Mesenchymal stem cell (in vitro differentiated cells and primary cell): ENCODE measurements around the gene PPP4R3A.

ENCODE experiments used
- DNase-seq: peaks from one replicate; pipeline ENCODE4 v3.0.0-alpha.2; 2013
- H2AFZ ChIP-seq: one replicate; pipeline ENCODE4 v1.6.1; 2013; ENCODE audit warnings: low read depth, mild to moderate bottlenecking, control low read depth, inconsistent platforms, low read length, moderate library complexity
- H2AK5ac ChIP-seq: 2 replicates; pipeline ENCODE4 v1.6.1; 2013; ENCODE audit warnings: low read length, moderate library complexity, mild to moderate bottlenecking, inconsistent platforms; ENCODE audit not compliant: severe bottlenecking
- H2BK120ac ChIP-seq: one replicate; pipeline ENCODE4 v1.6.1; 2013; ENCODE audit warnings: low read depth, mild to moderate bottlenecking, inconsistent platforms, low read length, moderate library complexity
- H2BK12ac ChIP-seq, 2 experiments: one replicate each; pipeline ENCODE4 v1.6.1; 2013; ENCODE audit warnings: inconsistent platforms in 2 of 2, low read length in 2 of 2, mild to moderate bottlenecking in 2 of 2, moderate library complexity in 2 of 2, control low read depth in 1 of 2
- H2BK15ac ChIP-seq: one replicate; pipeline ENCODE4 v1.6.1; 2013; ENCODE audit warnings: mild to moderate bottlenecking, low read depth, inconsistent platforms; ENCODE audit not compliant: poor library complexity, severe bottlenecking
- H2BK5ac ChIP-seq: 2 replicates; pipeline ENCODE4 v1.6.1; 2013; ENCODE audit warnings: low read depth, mild to moderate bottlenecking, low read length, control low read depth, inconsistent platforms; ENCODE audit not compliant: poor library complexity, severe bottlenecking
- H3K14ac ChIP-seq, 2 experiments: one replicate each; pipeline ENCODE4 v1.6.1; 2013; ENCODE audit warnings: inconsistent platforms in 2 of 2, low read length in 2 of 2, control low read depth in 1 of 2, mild to moderate bottlenecking in 1 of 2, moderate library complexity in 1 of 2
- H3K18ac ChIP-seq, 2 experiments: one replicate each; pipeline ENCODE4 v1.6.1; 2013; ENCODE audit warnings: inconsistent platforms in 2 of 2, low read length in 2 of 2, control low read depth in 1 of 2, low read depth in 1 of 2, mild to moderate bottlenecking in 1 of 2
- H3K23ac ChIP-seq, 2 experiments: one replicate each; pipeline ENCODE4 v1.6.1; 2013; ENCODE audit warnings: inconsistent platforms in 2 of 2, low read length in 2 of 2, mild to moderate bottlenecking in 2 of 2, moderate library complexity in 2 of 2, control low read depth in 1 of 2
- H3K27ac ChIP-seq: 2 replicates; pipeline ENCODE4 v1.5.1; 2013; ENCODE audit warnings: mild to moderate bottlenecking, moderate library complexity, low read length, control low read depth, inconsistent platforms; ENCODE audit not compliant: poor library complexity, severe bottlenecking
- H3K27me3 ChIP-seq, 2 experiments: 2 replicates each; pipeline versions ENCODE4 v1.6.1 to v1.7.0; 2013; ENCODE audit warnings: low read length in 2 of 2, mild to moderate bottlenecking in 2 of 2, moderate library complexity in 2 of 2, control low read depth in 1 of 2, inconsistent platforms in 1 of 2; ENCODE audit not compliant: control insufficient read depth in 1 of 2, insufficient read depth in 1 of 2
- H3K36me3 ChIP-seq, 2 experiments: 2 replicates each; pipeline versions ENCODE4 v1.6.1 to v1.7.0; 2013; ENCODE audit warnings: low read length in 2 of 2, control low read depth in 1 of 2, inconsistent platforms in 1 of 2, low read depth in 1 of 2, mild to moderate bottlenecking in 1 of 2; ENCODE audit not compliant: insufficient read depth in 2 of 2, control insufficient read depth in 1 of 2
- H3K4ac ChIP-seq, 2 experiments: one replicate each; pipeline ENCODE4 v1.6.1; 2013; ENCODE audit warnings: inconsistent platforms in 2 of 2, low read length in 2 of 2, mild to moderate bottlenecking in 2 of 2, moderate library complexity in 2 of 2, control low read depth in 1 of 2, low read depth in 1 of 2
- H3K4me1 ChIP-seq: 2 replicates; pipeline ENCODE4 v1.6.1; 2013; ENCODE audit warnings: low read depth, low read length, control low read depth; ENCODE audit not compliant: control insufficient read depth, insufficient read depth
- H3K4me2 ChIP-seq: 2 replicates; pipeline ENCODE4 v1.6.1; 2013; ENCODE audit warnings: low read length, mild to moderate bottlenecking, inconsistent platforms; ENCODE audit not compliant: poor library complexity, severe bottlenecking
- H3K4me3 ChIP-seq, 2 experiments: 2 replicates each; pipeline versions ENCODE4 v1.5.1 to v1.7.0; 2013; ENCODE audit warnings: low read length in 2 of 2, mild to moderate bottlenecking in 2 of 2, control low read depth in 1 of 2, low read depth in 1 of 2; ENCODE audit not compliant: insufficient read depth in 1 of 2
- H3K79me1 ChIP-seq: replicated peaks from 2 replicates; pipeline ENCODE4 v1.6.1; 2013; ENCODE audit warnings: mild to moderate bottlenecking, control low read depth, low read length, inconsistent platforms; ENCODE audit not compliant: poor library complexity, severe bottlenecking
- H3K9ac ChIP-seq: 2 replicates; pipeline ENCODE4 v1.7.0; 2013; ENCODE audit warnings: mild to moderate bottlenecking, low read length, moderate library complexity
- H3K9me3 ChIP-seq: 2 replicates; pipeline ENCODE4 v1.7.0; 2013; ENCODE audit warnings: mild to moderate bottlenecking, low read length; ENCODE audit not compliant: control insufficient read depth
- H4K8ac ChIP-seq: one replicate; pipeline ENCODE4 v1.6.1; 2013; ENCODE audit warnings: inconsistent platforms, mild to moderate bottlenecking, low read length, moderate library complexity
- H4K91ac ChIP-seq: one replicate; pipeline ENCODE4 v1.6.1; 2013; ENCODE audit warnings: mild to moderate bottlenecking, low read length, inconsistent platforms
- WGBS: methylation state at CpG from one replicate; pipeline ENCODE4 v1.1.7; 2013; ENCODE audit warnings: mixed read lengths; 5-methylcytosine and 5-hydroxymethylcytosine counted together

PPP4R3A gene

GRCh38 chr14:91417120-91417982 lies 92.8 kb downstream of the PPP4R3A start, which contains the start of gene CCDC88C:
Gene CCDC88C (minus strand): TSS chr14:91417820. CDS start chr14:91417690, 130 bp downstream.
- WGBS = 1% methylated on average over 48 of the region's 103 CpGs
- no peak for DNase-seq
- Histone ChIP-seq H2AFZ (peak within 1 kb of the TSS; percentile 63), H2BK12ac (no peak within 1 kb of the TSS), H2BK5ac (no peak within 1 kb of the TSS), H2BK120ac (no peak within 1 kb of the TSS), H3K4me3 (peak within 1 kb of the TSS; percentile 56 to 70), H3K14ac (peak within 1 kb of the TSS in 1 of 2 experiments; percentile 32), H3K18ac (peak within 1 kb of the TSS in 1 of 2 experiments; percentile 16), H2BK15ac (no peak within 1 kb of the TSS), H3K27ac (no peak within 1 kb of the TSS), H3K9me3 (no peaks in the 10 kb centered on the region), H2AK5ac (no peak within 1 kb of the TSS), H3K4ac (no peak within 1 kb of the TSS), H4K8ac (no peak within 1 kb of the TSS), H3K9ac (peak within 1 kb of the TSS; percentile 36), H3K36me3 (no peaks in the 10 kb centered on the region), H3K4me1 (peaks cover 21% of the 10 kb centered on the region), H3K79me1 (no peaks in the 10 kb centered on the region), H3K4me2 (peak within 1 kb of the TSS; percentile 92), H4K91ac (no peak within 1 kb of the TSS), H3K23ac (no peak within 1 kb of the TSS), H3K27me3 (peaks cover 13 to 65% of the 10 kb centered on the region in 2 experiments)

- Histone ChIP-seq H3K36me3 (no peaks in the 10 kb centered on the region), H3K18ac (no peak overlapping the region), H2AK5ac (no peak overlapping the region), H3K4me3 (peak overlapping the region in 1 of 2 experiments; percentile 56), H3K4me1 (peaks cover 21% of the 10 kb centered on the region), H3K27me3 (peaks cover 13 to 65% of the 10 kb centered on the region in 2 experiments), H3K14ac (no peak overlapping the region), H2AFZ (no peak overlapping the region), H2BK5ac (no peak overlapping the region), H3K9me3 (no peaks in the 10 kb centered on the region), H4K8ac (no peak overlapping the region), H2BK120ac (no peak overlapping the region), H3K27ac (no peak overlapping the region), H2BK12ac (no peak overlapping the region), H3K4me2 (peak overlapping the region; percentile 92), H4K91ac (no peak overlapping the region), H3K9ac (no peak overlapping the region), H3K23ac (no peak overlapping the region), H3K4ac (no peak overlapping the region), H3K79me1 (no peaks in the 10 kb centered on the region), H2BK15ac (no peak overlapping the region)
- WGBS = 5% methylated on average over 18 of the region's 19 CpGs
- no peak for DNase-seq
Measured at GRCh38 chr14:91416744-91417119, 93.4 kb downstream of the PPP4R3A start.

- 38% methylated on average over 18 of the region's 18 CpGs for WGBS
- Histone ChIP-seq H3K27me3 (peaks cover 13 to 70% of the 10 kb centered on the region in 2 experiments), H3K18ac (no peak overlapping the region), H2BK120ac (no peak overlapping the region), H3K4ac (no peak overlapping the region), H3K36me3 (no peaks in the 10 kb centered on the region), H4K91ac (no peak overlapping the region), H3K4me1 (peaks cover 21% of the 10 kb centered on the region), H2AFZ (no peak overlapping the region), H3K4me2 (peak overlapping the region; percentile 92), H3K27ac (peak overlapping the region; percentile 22), H2BK12ac (no peak overlapping the region), H3K4me3 (no peak overlapping the region), H3K9ac (no peak overlapping the region), H2AK5ac (no peak overlapping the region), H3K79me1 (no peaks in the 10 kb centered on the region), H4K8ac (no peak overlapping the region), H3K23ac (peak overlapping the region in 1 of 2 experiments; percentile 42), H2BK15ac (no peak overlapping the region), H3K9me3 (no peaks in the 10 kb centered on the region), H2BK5ac (no peak overlapping the region), H3K14ac (no peak overlapping the region)
- no peak for DNase-seq
Measured at GRCh38 chr14:91415794-91416743, 94.0 kb downstream of the PPP4R3A start.

GRCh38 chr14:91414475-91414833 lies 95.7 kb downstream of the PPP4R3A start:
- Histone ChIP-seq H3K9ac (no peak overlapping the region), H2AK5ac (no peak overlapping the region), H3K4ac (no peak overlapping the region), H3K23ac (no peak overlapping the region), H3K27me3 (peaks cover 13 to 80% of the 10 kb centered on the region in 2 experiments), H3K36me3 (no peaks in the 10 kb centered on the region), H3K4me2 (no peak overlapping the region), H3K18ac (no peak overlapping the region), H4K8ac (no peak overlapping the region), H2AFZ (no peak overlapping the region), H4K91ac (no peak overlapping the region), H3K79me1 (no peaks in the 10 kb centered on the region), H3K4me3 (no peak overlapping the region), H3K4me1 (peaks cover 21% of the 10 kb centered on the region), H3K14ac (no peak overlapping the region), H3K27ac (no peak overlapping the region), H3K9me3 (no peaks in the 10 kb centered on the region), H2BK12ac (no peak overlapping the region), H2BK120ac (no peak overlapping the region), H2BK5ac (no peak overlapping the region), H2BK15ac (no peak overlapping the region)
- DNase-seq = no peak
- 87% methylated on average over 3 of the region's 3 CpGs for WGBS
